Measurements from ENCODE around the gene SLC9A8.

DNA sequence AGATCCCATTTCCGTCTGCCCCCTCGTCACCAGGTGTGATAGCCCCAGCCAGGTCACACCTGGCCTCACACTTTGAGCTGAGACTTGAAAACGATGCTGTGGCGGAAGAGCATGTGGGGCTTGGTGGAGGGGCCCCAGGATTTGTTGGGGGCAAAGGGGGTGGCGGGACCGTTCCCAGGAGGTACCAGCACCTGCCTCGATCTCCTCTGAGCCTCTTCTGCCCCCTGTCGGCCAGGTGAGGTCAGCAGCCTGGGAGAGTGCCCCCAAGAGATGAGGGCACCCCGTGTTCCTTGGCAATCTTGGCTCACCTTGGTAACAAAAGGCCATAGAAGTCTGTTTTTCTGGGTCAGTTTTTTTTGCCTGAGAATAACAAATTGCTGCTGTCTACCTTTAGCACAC lies 77.3 kb downstream of the SLC9A8 start:
- TF ChIP-seq, protein P1, sequence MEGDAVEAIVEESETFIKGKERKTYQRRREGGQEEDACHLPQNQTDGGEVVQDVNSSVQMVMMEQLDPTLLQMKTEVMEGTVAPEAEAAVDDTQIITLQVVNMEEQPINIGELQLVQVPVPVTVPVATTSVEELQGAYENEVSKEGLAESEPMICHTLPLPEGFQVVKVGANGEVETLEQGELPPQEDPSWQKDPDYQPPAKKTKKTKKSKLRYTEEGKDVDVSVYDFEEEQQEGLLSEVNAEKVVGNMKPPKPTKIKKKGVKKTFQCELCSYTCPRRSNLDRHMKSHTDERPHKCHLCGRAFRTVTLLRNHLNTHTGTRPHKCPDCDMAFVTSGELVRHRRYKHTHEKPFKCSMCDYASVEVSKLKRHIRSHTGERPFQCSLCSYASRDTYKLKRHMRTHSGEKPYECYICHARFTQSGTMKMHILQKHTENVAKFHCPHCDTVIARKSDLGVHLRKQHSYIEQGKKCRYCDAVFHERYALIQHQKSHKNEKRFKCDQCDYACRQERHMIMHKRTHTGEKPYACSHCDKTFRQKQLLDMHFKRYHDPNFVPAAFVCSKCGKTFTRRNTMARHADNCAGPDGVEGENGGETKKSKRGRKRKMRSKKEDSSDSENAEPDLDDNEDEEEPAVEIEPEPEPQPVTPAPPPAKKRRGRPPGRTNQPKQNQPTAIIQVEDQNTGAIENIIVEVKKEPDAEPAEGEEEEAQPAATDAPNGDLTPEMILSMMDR (IDR thresholded peaks at IDR 0.05), result no peak
- TF ChIP-seq POLR2A (IDR thresholded peaks at IDR 0.05), result no peak
